ENCODE results near the gene HEXD.
A peak's percentile ranks its signal among the peaks of the same experiment; 100 is the strongest.

The HEXD gene

DNA sequence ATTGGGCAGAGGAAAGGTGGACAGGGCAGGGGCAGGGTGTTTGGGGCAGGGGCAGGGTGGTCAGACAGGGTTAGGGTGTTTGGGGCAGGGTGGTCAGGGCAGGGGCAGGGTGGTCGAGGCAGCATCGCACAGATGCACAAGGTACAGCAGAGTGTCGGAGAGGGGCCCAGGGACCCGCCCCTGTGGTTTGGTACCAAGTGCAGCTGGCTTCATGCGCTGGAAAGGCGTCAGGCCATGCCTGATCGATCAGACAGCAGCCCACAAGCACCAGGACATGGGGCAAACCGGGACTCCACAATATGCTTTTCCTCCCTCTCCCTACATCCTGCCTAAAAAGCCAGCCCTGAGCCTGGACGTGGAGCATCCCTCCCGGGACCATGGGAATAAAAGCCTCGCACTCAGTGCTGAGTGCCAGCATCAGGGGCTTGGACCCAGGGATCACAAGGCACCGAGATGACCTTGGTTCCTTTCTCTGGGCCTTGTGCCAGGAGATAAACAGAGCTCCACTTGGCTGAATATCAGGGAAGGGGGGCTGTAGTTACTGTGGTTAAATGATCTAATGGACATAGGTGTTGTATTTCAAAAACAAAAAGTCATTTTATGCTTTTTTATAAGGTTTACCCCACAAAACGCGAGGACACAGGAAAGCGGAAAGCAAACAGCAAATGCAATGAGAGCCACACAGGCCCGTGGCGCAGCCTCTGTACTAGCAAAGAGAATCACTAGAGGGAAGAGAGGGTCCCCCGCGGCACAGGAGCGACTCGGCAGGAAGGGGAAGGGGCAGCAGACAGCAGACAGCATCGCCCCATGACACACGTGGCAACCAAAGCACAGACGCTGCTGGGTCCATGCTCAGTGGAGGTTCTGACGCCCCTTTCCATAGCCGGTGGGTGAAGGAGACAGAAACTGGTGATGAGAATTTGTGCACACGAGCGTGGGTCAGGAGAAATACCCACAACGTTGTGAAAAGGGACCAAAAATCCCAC lies 5.3 kb upstream of the HEXD start:
- TF ChIP-seq FOXA1 (IDR thresholded peaks at IDR 0.05) (no peak), TARDBP (IDR thresholded peaks at IDR 0.05) (no peak), HDGF (IDR thresholded peaks at IDR 0.05; ENCODE audit: borderline replicate concordance) (no peak), BHLHE40 (IDR thresholded peaks at IDR 0.05; ENCODE audit: borderline replicate concordance) (no peak), SUZ12 (IDR thresholded peaks at IDR 0.05) (no peak), L3MBTL2 (conservative IDR thresholded peaks at IDR 0.05) (no peak), NFRKB (IDR thresholded peaks at IDR 0.05) (no peak), LEF1 (IDR thresholded peaks at IDR 0.05; ENCODE audit: borderline replicate concordance) (no peak), FOXM1 (IDR thresholded peaks at IDR 0.05; ENCODE audit: borderline replicate concordance) (no peak), SP1 (IDR thresholded peaks at IDR 0.05) (no peak), CTBP1 (IDR thresholded peaks at IDR 0.05; ENCODE audit: borderline replicate concordance) (no peak), ZNF384 (IDR thresholded peaks at IDR 0.05) (no peak), ELF4 (IDR thresholded peaks at IDR 0.05) (no peak)
- TF ChIP-seq, protein P1, sequence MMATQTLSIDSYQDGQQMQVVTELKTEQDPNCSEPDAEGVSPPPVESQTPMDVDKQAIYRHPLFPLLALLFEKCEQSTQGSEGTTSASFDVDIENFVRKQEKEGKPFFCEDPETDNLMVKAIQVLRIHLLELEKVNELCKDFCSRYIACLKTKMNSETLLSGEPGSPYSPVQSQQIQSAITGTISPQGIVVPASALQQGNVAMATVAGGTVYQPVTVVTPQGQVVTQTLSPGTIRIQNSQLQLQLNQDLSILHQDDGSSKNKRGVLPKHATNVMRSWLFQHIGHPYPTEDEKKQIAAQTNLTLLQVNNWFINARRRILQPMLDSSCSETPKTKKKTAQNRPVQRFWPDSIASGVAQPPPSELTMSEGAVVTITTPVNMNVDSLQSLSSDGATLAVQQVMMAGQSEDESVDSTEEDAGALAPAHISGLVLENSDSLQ (IDR thresholded peaks at IDR 0.05): no peak
- CTCF ChIA-PET: interaction anchor here (0.6 kb wide), 1 partner anchor 19 kb away, joined by 3 read pairs; no protein-coding TSS in a partner anchor
- POLR2A ChIA-PET: no interaction called here
- no peak for DNase-seq (ENCODE audit: extremely low spot score)

DNA sequence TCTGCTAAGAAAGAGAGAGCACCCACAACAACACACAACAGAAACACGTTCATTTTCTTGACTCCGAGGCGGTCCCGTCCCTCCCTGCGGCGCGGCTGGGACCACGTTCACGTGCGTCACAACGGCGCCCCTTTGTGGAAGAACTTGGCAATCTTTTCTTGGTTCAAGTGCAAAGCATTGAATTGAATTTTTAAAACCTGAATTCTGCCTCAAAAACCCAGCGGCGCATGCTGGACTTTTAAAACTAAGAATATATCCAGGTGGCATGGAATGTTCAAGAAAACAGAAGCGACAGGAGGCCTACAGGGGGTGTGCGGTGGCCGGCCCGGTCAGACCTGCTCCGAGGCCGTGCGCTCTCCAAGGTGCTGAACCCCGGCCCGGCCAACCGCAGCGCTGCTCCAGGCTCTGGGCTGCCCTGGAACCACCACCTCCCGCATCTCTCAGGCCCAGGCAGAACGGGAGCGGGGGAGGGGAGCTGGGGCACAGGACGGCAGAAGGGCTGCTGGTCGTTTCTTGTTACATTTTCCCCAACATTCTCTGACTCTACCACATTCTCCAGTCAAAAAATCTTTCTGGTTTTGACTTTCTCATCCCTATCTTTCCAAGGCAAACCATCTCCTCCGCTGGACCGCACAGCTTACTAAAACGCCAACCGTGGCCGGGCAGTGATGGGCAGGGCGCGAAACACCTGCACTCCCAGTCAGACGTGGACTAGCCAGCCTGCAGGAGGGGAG lies 3.4 kb upstream of the HEXD start:
- peak; percentile 86 for DNase-seq (ENCODE audit: extremely low spot score)
- ChIA-PET CTCF (interaction anchor here (0.6 to 1.1 kb wide), 3 partner anchors 48 to 137 kb away, joined by 4 read pairs; no protein-coding TSS in a partner anchor), POLR2A (interaction anchor here (0.7 kb wide), 1 partner anchor 89 kb away, joined by 3 read pairs; no protein-coding TSS in a partner anchor)
- TF ChIP-seq FOXM1 (IDR thresholded peaks at IDR 0.05; ENCODE audit: borderline replicate concordance) (no peak), L3MBTL2 (conservative IDR thresholded peaks at IDR 0.05) (no peak), LEF1 (IDR thresholded peaks at IDR 0.05; ENCODE audit: borderline replicate concordance) (no peak), SP1 (IDR thresholded peaks at IDR 0.05) (no peak), ZNF384 (IDR thresholded peaks at IDR 0.05) (no peak), CTBP1 (IDR thresholded peaks at IDR 0.05; ENCODE audit: borderline replicate concordance) (no peak), ARNT (IDR thresholded peaks at IDR 0.05) (no peak), ELF4 (IDR thresholded peaks at IDR 0.05) (no peak), FOXA1 (IDR thresholded peaks at IDR 0.05) (no peak), HDGF (IDR thresholded peaks at IDR 0.05; ENCODE audit: borderline replicate concordance) (no peak), NFRKB (IDR thresholded peaks at IDR 0.05) (no peak), FOXK2 (IDR thresholded peaks at IDR 0.05) (no peak), BHLHE40 (IDR thresholded peaks at IDR 0.05; ENCODE audit: borderline replicate concordance) (no peak), TARDBP (IDR thresholded peaks at IDR 0.05) (no peak), SUZ12 (IDR thresholded peaks at IDR 0.05) (no peak)
- TF ChIP-seq, protein P1 (IDR thresholded peaks at IDR 0.05): no peak

DNA sequence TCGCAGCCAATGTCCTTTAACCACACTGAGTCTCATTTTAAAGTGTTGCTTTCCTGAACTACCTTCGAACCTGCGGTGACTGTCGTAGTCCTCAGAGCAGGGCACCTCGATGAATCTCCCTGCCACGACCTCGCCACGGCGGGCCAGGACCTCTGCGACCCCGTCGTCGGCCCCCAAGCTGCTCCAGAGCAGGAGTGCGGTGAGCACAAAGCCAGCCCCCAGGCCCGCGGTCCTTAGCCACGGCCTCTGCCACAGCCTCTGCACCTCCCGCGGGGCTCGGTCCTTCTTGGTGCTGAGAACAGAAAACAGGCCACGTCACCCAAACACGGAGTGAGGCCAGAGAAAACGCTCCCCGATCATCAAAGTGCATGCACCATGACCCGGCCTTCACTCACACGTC lies 2.8 kb upstream of the HEXD start:
- ChIA-PET CTCF (interaction anchor here (1.1 kb wide), 1 partner anchor 48 kb away, joined by 4 read pairs; no protein-coding TSS in a partner anchor), POLR2A (no interaction called here)
- TF ChIP-seq FOXK2 (IDR thresholded peaks at IDR 0.05) (no peak), CTBP1 (IDR thresholded peaks at IDR 0.05; ENCODE audit: borderline replicate concordance) (no peak), SUZ12 (IDR thresholded peaks at IDR 0.05) (no peak), ZNF384 (IDR thresholded peaks at IDR 0.05) (no peak), FOXA1 (IDR thresholded peaks at IDR 0.05) (no peak), ARNT (IDR thresholded peaks at IDR 0.05) (no peak), TARDBP (IDR thresholded peaks at IDR 0.05) (no peak), LEF1 (IDR thresholded peaks at IDR 0.05; ENCODE audit: borderline replicate concordance) (no peak), NFRKB (IDR thresholded peaks at IDR 0.05) (no peak), BHLHE40 (IDR thresholded peaks at IDR 0.05; ENCODE audit: borderline replicate concordance) (no peak), FOXM1 (IDR thresholded peaks at IDR 0.05; ENCODE audit: borderline replicate concordance) (no peak), ELF4 (IDR thresholded peaks at IDR 0.05) (no peak), SP1 (IDR thresholded peaks at IDR 0.05) (no peak), HDGF (IDR thresholded peaks at IDR 0.05; ENCODE audit: borderline replicate concordance) (no peak), L3MBTL2 (conservative IDR thresholded peaks at IDR 0.05) (no peak)
- TF ChIP-seq, protein P1 (IDR thresholded peaks at IDR 0.05): no peak

DNA sequence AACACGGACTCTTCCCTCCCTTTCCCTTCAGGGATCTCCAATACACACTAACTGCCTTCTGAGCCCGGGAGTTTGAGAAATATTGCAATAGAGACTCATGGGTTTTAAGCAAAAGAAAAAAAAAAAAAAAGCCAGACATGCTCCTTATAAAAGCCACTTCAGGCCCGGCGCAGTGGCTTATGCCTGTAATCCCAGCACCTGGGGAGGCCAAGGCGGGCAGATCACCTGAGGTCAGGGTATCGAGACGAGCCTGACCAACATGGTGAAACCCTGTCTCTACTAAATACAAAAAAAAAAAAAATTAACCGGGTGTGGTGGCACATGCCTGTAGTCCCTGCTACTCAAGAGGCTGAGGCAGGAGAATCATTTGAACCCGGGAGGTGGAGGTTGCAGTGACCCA lies 2.4 kb upstream of the HEXD start:
- no peak for DNase-seq (ENCODE audit: extremely low spot score)
- POLR2A ChIA-PET: no interaction called here
- no peak for TF ChIP-seq ARNT (IDR thresholded peaks at IDR 0.05)
- TF ChIP-seq ZNF384 (IDR thresholded peaks at IDR 0.05): no peak
- TF ChIP-seq BHLHE40 (IDR thresholded peaks at IDR 0.05; ENCODE audit: borderline replicate concordance): no peak
- no peak for TF ChIP-seq LEF1 (IDR thresholded peaks at IDR 0.05; ENCODE audit: borderline replicate concordance)
- TF ChIP-seq, protein P1 (IDR thresholded peaks at IDR 0.05): no peak
- no peak for TF ChIP-seq NFRKB (IDR thresholded peaks at IDR 0.05)
- no peak for TF ChIP-seq L3MBTL2 (conservative IDR thresholded peaks at IDR 0.05)
- no peak for TF ChIP-seq CTBP1 (IDR thresholded peaks at IDR 0.05; ENCODE audit: borderline replicate concordance)
- TF ChIP-seq ELF4 (IDR thresholded peaks at IDR 0.05): no peak
- no peak for TF ChIP-seq SP1 (IDR thresholded peaks at IDR 0.05)
- TF ChIP-seq SUZ12 (IDR thresholded peaks at IDR 0.05): no peak
- TF ChIP-seq FOXK2 (IDR thresholded peaks at IDR 0.05): no peak
- TF ChIP-seq HDGF (IDR thresholded peaks at IDR 0.05; ENCODE audit: borderline replicate concordance): no peak
- TF ChIP-seq FOXA1 (IDR thresholded peaks at IDR 0.05): no peak
- TF ChIP-seq FOXM1 (IDR thresholded peaks at IDR 0.05; ENCODE audit: borderline replicate concordance): no peak
- no peak for TF ChIP-seq TARDBP (IDR thresholded peaks at IDR 0.05)
- CTCF ChIA-PET: no interaction called here

More for the DNA sequence above, 2.8 kb upstream of the HEXD start:
- no peak for DNase-seq (ENCODE audit: extremely low spot score)

Measured in HEK293T (cell line).